A673 (cell line): ENCODE data around the gene MATR3. TPM values are rescaled to one million over a fixed set of nuclear protein-coding genes. Genes with fewer than 3 reads are reported as not detected.
"Not testable (repeated sequence)": the region's sequence is repeated elsewhere in the genome, so short reads cannot be mapped to it uniquely, and the experiment has no call there.

Experiments
- BruUV-seq: library from RNA; stranded (reverse); fragments of 400-500 nt; replicated peaks from 2 replicates; lab custom pipeline; 2021; lab: Mats Ljungman, UMichigan
- CTCF ChIA-PET: fragments of 300-600 bp; sonication (Branson Sonifier 250); formaldehyde crosslinking; loops from one replicate; lab custom pipeline; 2022; ENCODE audit warnings: antibody characterized with exemption; lab: Charles Lee
- POLR2A ChIA-PET: fragments of 300-600 bp; sonication (Branson Sonifier 250); formaldehyde crosslinking; loops from one replicate; lab custom pipeline; 2022; ENCODE audit warnings: antibody characterized with exemption; ENCODE audit not compliant: low non-redundant PET; lab: Charles Lee
- DNase-seq: peaks from one replicate; pipeline ENCODE4 v3.0.0-alpha.2; 2015; ENCODE audit warnings: low spot score
- H3K27ac ChIP-seq: fragments of 200-600 bp; sonication (generic); 2 replicates; pipeline ENCODE4 v1.5.1; 2016; ENCODE audit warnings: mixed run types, low read depth, mild to moderate bottlenecking, mixed read lengths, antibody characterized with exemption, low read length; ENCODE audit not compliant: poor library complexity, severe bottlenecking
- H3K27me3 ChIP-seq: fragments of 200-600 bp; sonication (generic); replicated peaks from 2 replicates; pipeline ENCODE4 v1.6.1; 2017; ENCODE audit warnings: mixed run types, low read depth, mild to moderate bottlenecking, mixed read lengths, antibody characterized with exemption, low read length; ENCODE audit not compliant: insufficient read depth, poor library complexity
- H3K36me3 ChIP-seq: fragments of 200-600 bp; sonication (generic); 2 replicates; pipeline ENCODE4 v1.6.1; 2016; ENCODE audit warnings: mixed run types, mild to moderate bottlenecking, mixed read lengths, antibody characterized with exemption, low read length; ENCODE audit not compliant: insufficient read depth, poor library complexity, severe bottlenecking
- H3K4me1 ChIP-seq: fragments of 200-600 bp; sonication (generic); 2 replicates; pipeline ENCODE4 v1.6.1; 2017; ENCODE audit warnings: mixed run types, mild to moderate bottlenecking, mixed read lengths, antibody characterized with exemption, low read length; ENCODE audit not compliant: insufficient read depth, poor library complexity, severe bottlenecking
- H3K4me3 ChIP-seq: fragments of 200-600 bp; sonication (generic); 2 replicates; pipeline ENCODE4 v1.5.1; 2016; ENCODE audit warnings: low read depth, mixed run types, mild to moderate bottlenecking, mixed read lengths, low read length; ENCODE audit not compliant: poor library complexity, severe bottlenecking
- H3K9me3 ChIP-seq: fragments of 200-600 bp; sonication (generic); 2 replicates; pipeline ENCODE4 v1.6.1; 2016; ENCODE audit warnings: mixed run types, low read depth, mild to moderate bottlenecking, mixed read lengths, antibody characterized with exemption, low read length; ENCODE audit not compliant: poor library complexity, severe bottlenecking
- EZH2 ChIP-seq: fragments of 200-600 bp; sonication (generic); IDR thresholded peaks from 2 replicates; pipeline ENCODE4 v1.6.1; 2017; ENCODE audit warnings: borderline replicate concordance, low read depth, mild to moderate bottlenecking, mixed read lengths, antibody characterized with exemption, low read length; ENCODE audit not compliant: poor library complexity, severe bottlenecking
- intact Hi-C: fragments of 100-400 bp; cut with micrococcal nuclease; formaldehyde crosslinking; loops from one replicate; pipeline ENCODE4 v1.10.0; 2022; ENCODE audit not compliant: unreplicated experiment
- total RNA-seq: library from RNA; stranded (reverse); gene quantifications from 2 replicates; pipeline ENCODE4 v1.2.3, GENCODE V29; 2021
- TF ChIP-seq, protein P1 (sequence below): fragments of 300-800, 200-600 bp; sonication (generic); conservative IDR thresholded peaks from 2 replicates; pipeline ENCODE4 v1.5.1; 2017; ENCODE audit warnings: low read depth, mild to moderate bottlenecking, antibody characterized with exemption, low read length, moderate library complexity, mixed read lengths

MATR3 gene
- total RNA-seq, 1 experiment from 2014 or later, result 286 TPM

DNA sequence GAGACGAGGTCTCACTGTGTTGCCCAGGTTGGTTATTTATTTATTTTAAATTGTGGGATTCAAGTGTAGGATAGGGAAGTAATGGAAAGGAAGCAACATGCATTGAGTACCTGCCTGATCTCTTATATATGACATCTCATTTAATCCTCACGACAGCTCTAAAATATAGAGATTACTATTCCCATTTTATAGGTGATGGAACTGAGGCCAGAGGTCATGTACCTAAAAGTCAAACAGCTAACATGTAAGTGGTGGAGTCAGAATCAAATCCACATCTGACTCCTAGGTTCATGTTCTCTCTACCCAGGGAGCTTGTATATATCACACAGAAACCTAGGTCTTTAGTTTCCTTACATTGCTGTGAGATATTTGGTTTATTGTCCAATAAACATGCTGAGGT, 26.1 kb upstream of the MATR3 start:
- no peak overlapping the region for H3K4me3 ChIP-seq
- H3K9me3 ChIP-seq, result no peaks in the 10 kb centered on the region
- TF ChIP-seq, protein P1, sequence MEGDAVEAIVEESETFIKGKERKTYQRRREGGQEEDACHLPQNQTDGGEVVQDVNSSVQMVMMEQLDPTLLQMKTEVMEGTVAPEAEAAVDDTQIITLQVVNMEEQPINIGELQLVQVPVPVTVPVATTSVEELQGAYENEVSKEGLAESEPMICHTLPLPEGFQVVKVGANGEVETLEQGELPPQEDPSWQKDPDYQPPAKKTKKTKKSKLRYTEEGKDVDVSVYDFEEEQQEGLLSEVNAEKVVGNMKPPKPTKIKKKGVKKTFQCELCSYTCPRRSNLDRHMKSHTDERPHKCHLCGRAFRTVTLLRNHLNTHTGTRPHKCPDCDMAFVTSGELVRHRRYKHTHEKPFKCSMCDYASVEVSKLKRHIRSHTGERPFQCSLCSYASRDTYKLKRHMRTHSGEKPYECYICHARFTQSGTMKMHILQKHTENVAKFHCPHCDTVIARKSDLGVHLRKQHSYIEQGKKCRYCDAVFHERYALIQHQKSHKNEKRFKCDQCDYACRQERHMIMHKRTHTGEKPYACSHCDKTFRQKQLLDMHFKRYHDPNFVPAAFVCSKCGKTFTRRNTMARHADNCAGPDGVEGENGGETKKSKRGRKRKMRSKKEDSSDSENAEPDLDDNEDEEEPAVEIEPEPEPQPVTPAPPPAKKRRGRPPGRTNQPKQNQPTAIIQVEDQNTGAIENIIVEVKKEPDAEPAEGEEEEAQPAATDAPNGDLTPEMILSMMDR, result no peak
- TF ChIP-seq EZH2, result no peak
- H3K27me3 ChIP-seq, result no peaks in the 10 kb centered on the region
- CTCF ChIA-PET, result no interaction called here
- DNase-seq, result no peak
- H3K27ac ChIP-seq, result no peak overlapping the region
- POLR2A ChIA-PET, result no interaction called here
- no peaks in the 10 kb centered on the region for H3K36me3 ChIP-seq
- intact Hi-C loops, result loop anchor here (10.0 kb wide), 1 partner anchor 443 kb away; no protein-coding TSS in a partner anchor
- no TSS peak for BruUV-seq
- H3K4me1 ChIP-seq, result peaks cover 12% of the 10 kb centered on the region

DNA sequence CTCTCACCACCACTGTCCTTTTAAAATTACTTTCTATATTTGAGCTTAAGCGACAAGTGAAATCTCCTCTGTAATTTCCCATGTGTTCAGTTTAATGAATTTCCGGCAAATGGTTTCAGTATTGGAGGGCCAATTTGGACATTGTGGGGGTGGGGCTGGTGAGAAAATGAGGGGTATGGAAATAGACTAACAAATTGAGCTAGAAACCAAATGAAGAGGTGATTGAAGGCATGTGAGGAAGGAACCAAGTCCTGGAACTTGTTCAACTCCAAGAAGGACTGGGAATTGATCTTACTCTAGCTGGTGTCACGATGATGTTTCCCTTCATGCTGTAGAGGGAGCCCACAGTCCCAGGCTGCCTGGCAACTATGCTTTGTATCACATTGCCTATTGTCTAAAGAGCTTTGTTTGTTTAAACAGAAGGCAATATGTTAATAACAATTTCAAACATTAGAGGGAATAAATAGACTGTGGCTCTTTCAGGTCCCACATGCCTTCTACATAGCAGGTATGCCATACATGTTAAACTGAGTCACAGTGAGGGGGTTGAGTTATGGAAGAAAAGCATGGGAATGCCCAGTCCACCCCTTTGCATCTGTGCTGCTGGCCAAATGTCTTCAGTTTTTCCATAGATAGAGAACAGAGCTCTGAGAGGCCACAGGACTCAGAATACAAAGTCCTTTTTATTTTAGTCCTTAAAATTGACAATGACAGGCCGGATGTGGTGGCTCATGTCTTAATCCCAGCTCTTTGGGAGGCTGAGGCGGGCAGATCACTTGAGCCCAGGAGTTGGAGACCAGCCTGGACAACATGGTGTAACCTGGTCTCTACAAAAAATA, 25.0 kb upstream of the MATR3 start:
- no TSS peak for BruUV-seq
- DNase-seq, result no peak
- ChIA-PET POLR2A (no interaction called here), CTCF (no interaction called here)
- Histone ChIP-seq H3K27me3 (no peaks in the 10 kb centered on the region), H3K4me3 (no peak overlapping the region), H3K9me3 (no peaks in the 10 kb centered on the region), H3K27ac (no peak overlapping the region), H3K36me3 (no peaks in the 10 kb centered on the region), H3K4me1 (peaks cover 23% of the 10 kb centered on the region)
- TF ChIP-seq, protein P1, result peak; percentile 37; the same call in 1 of the 2 replicates
- TF ChIP-seq EZH2, result no peak
- intact Hi-C loops, result loop anchor here (10.0 kb wide), 1 partner anchor 444 kb away; no protein-coding TSS in a partner anchor

DNA sequence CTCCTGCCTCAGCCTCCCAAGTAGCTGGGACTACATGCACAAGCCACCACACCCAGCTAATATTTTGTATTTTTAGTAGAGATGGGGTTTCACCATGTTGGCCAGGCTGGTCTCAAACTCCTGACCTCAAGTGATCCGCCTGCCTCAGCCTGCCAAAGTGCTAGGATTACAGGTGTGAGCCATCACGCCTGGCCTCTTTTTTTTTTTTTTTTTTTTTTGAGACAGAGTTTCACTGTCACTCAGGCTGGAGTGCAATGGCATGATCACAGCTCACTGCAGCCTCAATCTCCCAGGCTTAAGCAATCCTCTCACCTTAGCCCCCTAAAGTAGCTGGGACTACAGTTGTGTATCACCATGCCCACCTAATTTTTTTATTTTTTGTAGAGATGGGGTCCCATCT, 22.8 kb upstream of the MATR3 start:
- H3K9me3 ChIP-seq, H3K27me3 ChIP-seq, H3K27ac ChIP-seq, BruUV-seq, H3K36me3 ChIP-seq, CTCF ChIA-PET, H3K4me3 ChIP-seq, DNase-seq, POLR2A ChIA-PET: not testable (repeated sequence)
- intact Hi-C loops, result loop anchor here (10.0 kb wide), 1 partner anchor 806 kb away; the partner anchor contains the start of gene EGR1
- peaks cover 23% of the 10 kb centered on the region for H3K4me1 ChIP-seq
